GM21576 (cell line): Measurements from ENCODE around the gene WDR70.
"Not testable (repeated sequence)": the region's sequence is repeated elsewhere in the genome, so short reads cannot be mapped to it uniquely, and the experiment has no call there.

Experiments used
- ATAC-seq: cut with Tn5 transposase; IDR thresholded peaks from one replicate; pipeline ENCODE4 v1.9.1; 2021; ENCODE audit warnings: mild to moderate bottlenecking, moderate library complexity; ENCODE audit not compliant: unreplicated experiment

Gene WDR70

GRCh38 chr5:37787742-37788141, 408.6 kb downstream of the WDR70 start:
- no peak for ATAC-seq

DNA sequence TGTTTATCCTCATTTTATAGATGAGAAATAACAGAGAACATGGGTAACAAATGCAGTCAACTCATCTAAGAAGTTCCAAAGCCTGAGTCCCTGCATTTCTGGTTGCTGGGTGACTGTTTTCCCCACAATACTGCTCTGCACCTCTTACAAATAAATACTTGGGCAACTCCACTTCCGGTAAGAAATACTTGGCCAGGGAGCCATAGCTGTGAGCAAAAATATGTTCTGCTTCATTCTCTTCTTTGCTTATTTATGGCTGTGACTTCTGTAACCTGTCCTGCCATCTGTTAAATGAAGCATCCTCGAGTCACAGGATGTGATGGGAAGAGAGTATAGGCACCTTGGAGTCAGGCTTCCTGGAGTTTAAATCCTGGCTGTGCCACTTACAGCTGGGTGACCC, 410.9 kb downstream of the WDR70 start:
- no peak for ATAC-seq

GRCh38 chr5:37791321-37791720, 412.2 kb downstream of the WDR70 start:
- ATAC-seq, result no peak

GRCh38 chr5:37792975-37793631, 414.0 kb downstream of the WDR70 start:
- ATAC-seq, result no peak

DNA sequence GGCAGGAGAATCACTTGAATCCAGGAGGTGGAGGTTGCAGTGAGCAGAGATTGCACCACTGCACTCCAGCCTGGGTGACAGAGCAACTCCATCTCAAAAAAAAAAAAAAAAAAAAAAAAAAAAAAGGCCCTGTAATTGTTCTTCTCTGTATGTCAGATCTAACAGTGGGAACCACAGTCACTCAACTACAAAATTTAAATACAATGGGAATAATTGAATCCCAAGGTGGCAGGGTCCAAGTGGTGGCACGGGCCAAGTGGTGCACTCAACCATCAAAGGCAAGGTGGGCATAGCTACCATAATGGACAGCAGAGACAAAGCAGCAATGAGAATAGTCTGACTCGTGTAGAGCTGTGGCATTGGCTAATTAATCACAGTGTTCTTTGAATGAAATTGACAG, 416.2 kb downstream of the WDR70 start:
- ATAC-seq, result not testable (repeated sequence)

DNA sequence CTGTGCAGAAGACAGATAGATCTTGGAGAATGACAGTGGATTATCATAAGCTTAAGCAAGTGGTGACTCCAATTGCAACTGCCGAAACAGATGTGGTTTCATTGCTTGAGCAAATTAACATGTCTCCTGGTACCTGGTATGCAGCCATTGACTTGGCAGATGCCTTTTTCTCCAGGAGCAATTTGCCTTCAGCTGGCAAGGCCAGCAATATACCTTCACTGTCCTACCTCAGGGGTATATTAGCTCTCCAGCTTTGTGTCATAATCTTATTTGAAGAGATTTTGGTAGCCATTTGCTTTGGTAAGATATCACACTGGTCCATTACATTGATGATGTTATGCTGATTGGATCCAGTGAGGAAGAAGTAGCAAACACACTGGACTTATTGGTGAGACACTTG, 417.3 kb downstream of the WDR70 start:
- not testable (repeated sequence) for ATAC-seq

GRCh38 chr5:37799865-37800421, 420.8 kb downstream of the WDR70 start:
- ATAC-seq, result no peak

GRCh38 chr5:37801521-37801920, 422.4 kb downstream of the WDR70 start:
- no peak for ATAC-seq
